Inflammatory macrophage (primary cell): ENCODE data around the gene RIT1.

ENCODE experiments used
- DNase-seq, 2 donors: peaks; one replicate each; pipeline ENCODE4 v3.0.0-alpha.2; 2020 to 2022

Gene RIT1

GRCh38 chr1:155890251-155890650 lies 20.9 kb downstream of the RIT1 start:
- no peak for DNase-seq

- no peak for DNase-seq
Observed at GRCh38 chr1:155889566-155889965, 21.6 kb downstream of the RIT1 start.

- no peak for DNase-seq
Observed at GRCh38 chr1:155888481-155888880, 22.7 kb downstream of the RIT1 start.

- no peak for DNase-seq
Observed at GRCh38 chr1:155884982-155885381, 26.2 kb downstream of the RIT1 start.

GRCh38 chr1:155884031-155884960 lies 26.9 kb downstream of the RIT1 start:
- DNase-seq, result no peak

GRCh38 chr1:155882766-155883165 lies 28.4 kb downstream of the RIT1 start:
- no peak for DNase-seq

- no peak for DNase-seq
Observed at GRCh38 chr1:155882235-155882634, 28.9 kb downstream of the RIT1 start.

GRCh38 chr1:155880950-155881349 lies 30.2 kb downstream of the RIT1 start:
- no peak for DNase-seq

GRCh38 chr1:155880251-155880650 lies 30.9 kb downstream of the RIT1 start:
- DNase-seq, result no peak

- DNase-seq, result no peak
Observed at GRCh38 chr1:155877945-155878344, 33.2 kb downstream of the RIT1 start.

- DNase-seq, result no peak
Observed at GRCh38 chr1:155873860-155874259, 37.3 kb downstream of the RIT1 start.

GRCh38 chr1:155872527-155872926 lies 38.6 kb downstream of the RIT1 start:
- DNase-seq, result no peak

GRCh38 chr1:155871390-155871789 lies 39.8 kb downstream of the RIT1 start:
- DNase-seq, result no peak

- DNase-seq, result no peak
Observed at GRCh38 chr1:155867766-155868165, 43.4 kb downstream of the RIT1 start.

GRCh38 chr1:155864393-155864792 lies 46.8 kb downstream of the RIT1 start:
- no peak for DNase-seq

- no peak for DNase-seq
Observed at GRCh38 chr1:155861896-155862295, 49.3 kb downstream of the RIT1 start.

- DNase-seq, result no peak
Observed at GRCh38 chr1:155860970-155861510, 50.1 kb downstream of the RIT1 start.

- peak; percentile 86 to 93 for DNase-seq
Observed at GRCh38 chr1:155859881-155860871, 51.0 kb downstream of the RIT1 start.

GRCh38 chr1:155859234-155859829 lies 51.8 kb downstream of the RIT1 start, which contains the start of gene SYT11:
SYT11 (plus strand) TSS chr1:155859567; CDS start chr1:155859762, 195 bp downstream.
- DNase-seq, result peak; percentile 97 to 98

GRCh38 chr1:155858800-155859233 lies 52.3 kb downstream of the RIT1 start:
- no peak for DNase-seq

- peak; percentile 95 for DNase-seq
Observed at GRCh38 chr1:155856975-155857930, 53.9 kb downstream of the RIT1 start, which contains the start of gene GON4L. GON4L (minus strand) TSS chr1:155857214; CDS start chr1:155853780, 3,434 bp downstream.
